Spleen (tissue), 7 donors: Measurements from ENCODE around the gene UBASH3A.

Experiments
- CTCF ChIP-seq, 11 experiments: fragments of 200-600 bp in 7 of 11; fragments of 450-650 bp in 4 of 11; sonication (generic) in 4 of 11; IDR thresholded peaks in 8 of 11; conservative IDR thresholded peaks in 3 of 11; 1 replicate in 7 of 11; 2 replicates in 4 of 11; pipeline versions ENCODE4 v1.4.0 to v1.8.0; 2016 to 2021; ENCODE audit warnings: antibody characterized with exemption in 11 of 11, inconsistent platforms in 4 of 11, mild to moderate bottlenecking in 1 of 11
- POLR2A ChIP-seq, 3 donors: fragments of 450-650 bp; IDR thresholded peaks; one replicate each; pipeline ENCODE4 v1.5.1; 2017; ENCODE audit warnings: antibody characterized with exemption in 3 of 3, mild to moderate bottlenecking in 1 of 3
- POLR2AphosphoS5 ChIP-seq, 3 donors: sonication (generic); formaldehyde crosslinking; IDR thresholded peaks; one replicate each; pipeline ENCODE4 v1.5.1; 2017; ENCODE audit warnings: antibody characterized with exemption in 3 of 3
- donor health status: DM: no; HTN: no; CAD: no; lungs with moderate emphysema.
- donor health status: DM: no; HTN: no; CAD: no.
- donor health status: DM: no; HTN: no; CAD: no.

- TF ChIP-seq POLR2A (IDR thresholded peaks at IDR 0.05) = no peak
- no peak for TF ChIP-seq CTCF (IDR thresholded peaks at IDR 0.05 in 8 of 11, conservative IDR thresholded peaks at IDR 0.05 in 3 of 11)
- no peak for TF ChIP-seq POLR2AphosphoS5 (IDR thresholded peaks at IDR 0.05)
Measured at GRCh38 chr21:42393443-42393950, 10.2 kb upstream of the UBASH3A start.
